GM20431 (cell line): ENCODE data around the gene DUSP18.
"Not testable (repeated sequence)": the region's sequence is repeated elsewhere in the genome, so short reads cannot be mapped to it uniquely, and the experiment has no call there.

Source experiments
- in situ Hi-C: fragments of 300-500 bp; cut with MseI, MboI; formaldehyde crosslinking; loops from one replicate; pipeline ENCODE4 v1.15.0; 2020; ENCODE audit warnings: low sequenced_read_pairs; ENCODE audit not compliant: unreplicated experiment

Gene DUSP18

GRCh38 chr22:30680991-30681770, 13.5 kb upstream of the DUSP18 start:
- in situ Hi-C loops: no loop called here

GRCh38 chr22:30679895-30680690, 12.4 kb upstream of the DUSP18 start:
- in situ Hi-C loops: not testable (repeated sequence)

- in situ Hi-C loops: not testable (repeated sequence)
Observed at GRCh38 chr22:30676565-30676964, 8.9 kb upstream of the DUSP18 start.

GRCh38 chr22:30675436-30675835, 7.8 kb upstream of the DUSP18 start:
- in situ Hi-C loops: no loop called here

GRCh38 chr22:30674482-30674881, 6.8 kb upstream of the DUSP18 start:
- in situ Hi-C loops: no loop called here

- in situ Hi-C loops: no loop called here
Observed at GRCh38 chr22:30673136-30673535, 5.5 kb upstream of the DUSP18 start.

GRCh38 chr22:30671071-30671470, 3.4 kb upstream of the DUSP18 start:
- in situ Hi-C loops: no loop called here

- in situ Hi-C loops: no loop called here
Observed at GRCh38 chr22:30668386-30668710, 673 bp upstream of the DUSP18 start.

GRCh38 chr22:30667107-30667493, 575 bp downstream of the DUSP18 start:
- in situ Hi-C loops: no loop called here

GRCh38 chr22:30665786-30666185, 1.9 kb downstream of the DUSP18 start:
- in situ Hi-C loops: no loop called here

- in situ Hi-C loops: no loop called here
Observed at GRCh38 chr22:30665266-30665665, 2.4 kb downstream of the DUSP18 start.

- in situ Hi-C loops: no loop called here
Observed at GRCh38 chr22:30664798-30665197, 2.9 kb downstream of the DUSP18 start.

- in situ Hi-C loops: no loop called here
Observed at GRCh38 chr22:30662040-30662439, 5.6 kb downstream of the DUSP18 start.

GRCh38 chr22:30655532-30655931, 12.1 kb downstream of the DUSP18 start:
- in situ Hi-C loops: no loop called here

- in situ Hi-C loops: no loop called here
Observed at GRCh38 chr22:30654361-30654760, 13.3 kb downstream of the DUSP18 start.

GRCh38 chr22:30652852-30653251, 14.8 kb downstream of the DUSP18 start:
- in situ Hi-C loops: no loop called here

GRCh38 chr22:30650508-30651116, 17.1 kb downstream of the DUSP18 start:
- in situ Hi-C loops: no loop called here

- in situ Hi-C loops: loop anchor here (25.0 kb wide), 1 partner anchor 238 kb away; no protein-coding TSS in a partner anchor
Observed at GRCh38 chr22:30649430-30650007, 18.2 kb downstream of the DUSP18 start.

GRCh38 chr22:30648825-30649224, 18.9 kb downstream of the DUSP18 start:
- in situ Hi-C loops: loop anchor here (25.0 kb wide), 1 partner anchor 238 kb away; no protein-coding TSS in a partner anchor

GRCh38 chr22:30647536-30647935, 20.1 kb downstream of the DUSP18 start:
- in situ Hi-C loops: loop anchor here (25.0 kb wide), 1 partner anchor 240 kb away; no protein-coding TSS in a partner anchor
